Measurements from ENCODE around the gene AMIGO2.
"Not testable (repeated sequence)": the region's sequence is repeated elsewhere in the genome, so short reads cannot be mapped to it uniquely, and the experiment has no call there.

Gene AMIGO2

GRCh38 chr12:47073951-47074350 is 5.8 kb downstream of the AMIGO2 start:
- no peak for DNase-seq (ENCODE audit: low spot score)

- no peak for DNase-seq (ENCODE audit: low spot score)
Observed at GRCh38 chr12:47071241-47071852, 8.4 kb downstream of the AMIGO2 start.

- DNase-seq (ENCODE audit: low spot score) = no peak
Observed at GRCh38 chr12:47070310-47070709, 9.4 kb downstream of the AMIGO2 start.

- no peak for DNase-seq (ENCODE audit: low spot score)
Observed at GRCh38 chr12:47068539-47068938, 11.2 kb downstream of the AMIGO2 start.

- no peak for DNase-seq (ENCODE audit: low spot score)
Observed at GRCh38 chr12:47067771-47068431, 11.9 kb downstream of the AMIGO2 start.

- DNase-seq (ENCODE audit: low spot score) = no peak
Observed at GRCh38 chr12:47067176-47067575, 12.6 kb downstream of the AMIGO2 start.

- DNase-seq (ENCODE audit: low spot score) = no peak
Observed at GRCh38 chr12:47066278-47067025, 13.3 kb downstream of the AMIGO2 start.

- DNase-seq (ENCODE audit: low spot score) = no peak
Observed at GRCh38 chr12:47065546-47065945, 14.2 kb downstream of the AMIGO2 start.

- DNase-seq (ENCODE audit: low spot score) = not testable (repeated sequence)
Observed at GRCh38 chr12:47058640-47059039, 21.1 kb downstream of the AMIGO2 start.

- DNase-seq (ENCODE audit: low spot score) = not testable (repeated sequence)
Observed at GRCh38 chr12:47056944-47057343, 22.8 kb downstream of the AMIGO2 start.

- DNase-seq (ENCODE audit: low spot score) = not testable (repeated sequence)
Observed at GRCh38 chr12:47055856-47056255, 23.9 kb downstream of the AMIGO2 start.

GRCh38 chr12:47054659-47055058 is 25.1 kb downstream of the AMIGO2 start:
- no peak for DNase-seq (ENCODE audit: low spot score)

- DNase-seq (ENCODE audit: low spot score) = no peak
Observed at GRCh38 chr12:47053961-47054360, 25.8 kb downstream of the AMIGO2 start.

GRCh38 chr12:47052274-47052673 is 27.5 kb downstream of the AMIGO2 start:
- DNase-seq (ENCODE audit: low spot score) = no peak

- DNase-seq (ENCODE audit: low spot score) = not testable (repeated sequence)
Observed at GRCh38 chr12:47051291-47051690, 28.5 kb downstream of the AMIGO2 start.

- DNase-seq (ENCODE audit: low spot score) = no peak
Observed at GRCh38 chr12:47048541-47048940, 31.2 kb downstream of the AMIGO2 start.

- DNase-seq (ENCODE audit: low spot score) = no peak
Observed at GRCh38 chr12:47041327-47041726, 38.4 kb downstream of the AMIGO2 start.

- no peak for DNase-seq (ENCODE audit: low spot score)
Observed at GRCh38 chr12:47039756-47040155, 40.0 kb downstream of the AMIGO2 start.

GRCh38 chr12:47039079-47039478 is 40.7 kb downstream of the AMIGO2 start:
- no peak for DNase-seq (ENCODE audit: low spot score)

GRCh38 chr12:47038270-47038748 is 41.5 kb downstream of the AMIGO2 start:
- no peak for DNase-seq (ENCODE audit: low spot score)

- no peak for DNase-seq (ENCODE audit: low spot score)
Observed at GRCh38 chr12:47035484-47035883, 44.3 kb downstream of the AMIGO2 start.

GRCh38 chr12:47034661-47035060 is 45.1 kb downstream of the AMIGO2 start:
- no peak for DNase-seq (ENCODE audit: low spot score)

Measured in AG08395 (cell line).